ENCODE results near the gene SAMD11.

DNA sequence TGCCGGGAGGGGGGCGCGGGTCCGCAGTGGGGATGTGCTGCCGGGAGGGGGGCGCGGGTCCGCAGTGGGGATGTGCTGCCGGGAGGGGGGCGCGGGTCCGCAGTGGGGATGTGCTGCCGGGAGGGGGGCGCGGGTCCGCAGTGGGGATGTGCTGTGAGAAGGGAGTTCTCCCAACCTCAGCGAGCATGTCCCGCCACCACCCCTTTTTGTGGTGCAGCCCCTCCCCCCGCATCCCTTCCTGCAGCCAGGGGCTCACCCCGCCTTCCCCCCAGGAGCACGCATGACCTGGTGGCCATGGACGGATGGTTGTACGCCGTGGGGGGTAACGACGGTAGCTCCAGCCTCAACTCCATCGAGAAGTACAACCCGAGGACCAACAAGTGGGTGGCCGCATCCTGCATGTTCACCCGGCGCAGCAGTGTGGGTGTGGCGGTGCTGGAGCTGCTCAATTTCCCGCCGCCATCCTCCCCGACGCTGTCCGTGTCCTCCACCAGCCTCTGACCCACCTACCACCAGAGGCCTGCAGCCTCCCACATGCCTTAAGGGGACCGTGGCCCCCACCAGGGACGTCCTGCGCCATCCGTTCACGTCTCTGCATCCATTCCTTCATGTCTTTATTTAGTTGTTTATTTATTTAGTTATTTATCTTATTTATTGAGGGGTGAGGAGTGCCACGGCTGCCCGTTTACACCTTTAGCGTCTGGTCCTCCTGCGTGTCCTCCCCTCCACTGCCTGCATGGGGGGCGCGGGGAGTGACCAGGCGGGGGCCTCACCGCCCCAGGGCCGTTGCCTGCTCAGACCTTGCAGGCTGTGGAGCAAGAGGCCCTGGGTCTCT is 41.2 kb downstream of the SAMD11 start:
- TF ChIP-seq, protein P1, sequence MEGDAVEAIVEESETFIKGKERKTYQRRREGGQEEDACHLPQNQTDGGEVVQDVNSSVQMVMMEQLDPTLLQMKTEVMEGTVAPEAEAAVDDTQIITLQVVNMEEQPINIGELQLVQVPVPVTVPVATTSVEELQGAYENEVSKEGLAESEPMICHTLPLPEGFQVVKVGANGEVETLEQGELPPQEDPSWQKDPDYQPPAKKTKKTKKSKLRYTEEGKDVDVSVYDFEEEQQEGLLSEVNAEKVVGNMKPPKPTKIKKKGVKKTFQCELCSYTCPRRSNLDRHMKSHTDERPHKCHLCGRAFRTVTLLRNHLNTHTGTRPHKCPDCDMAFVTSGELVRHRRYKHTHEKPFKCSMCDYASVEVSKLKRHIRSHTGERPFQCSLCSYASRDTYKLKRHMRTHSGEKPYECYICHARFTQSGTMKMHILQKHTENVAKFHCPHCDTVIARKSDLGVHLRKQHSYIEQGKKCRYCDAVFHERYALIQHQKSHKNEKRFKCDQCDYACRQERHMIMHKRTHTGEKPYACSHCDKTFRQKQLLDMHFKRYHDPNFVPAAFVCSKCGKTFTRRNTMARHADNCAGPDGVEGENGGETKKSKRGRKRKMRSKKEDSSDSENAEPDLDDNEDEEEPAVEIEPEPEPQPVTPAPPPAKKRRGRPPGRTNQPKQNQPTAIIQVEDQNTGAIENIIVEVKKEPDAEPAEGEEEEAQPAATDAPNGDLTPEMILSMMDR (IDR thresholded peaks at IDR 0.05), result no peak
- TF ChIP-seq POLR2A (IDR thresholded peaks at IDR 0.05), result no peak
